ENCODE data around the gene MAP3K20. TPM values are rescaled to one million over a fixed set of nuclear protein-coding genes. Genes with fewer than 3 reads are reported as not detected.
"Not testable (repeated sequence)": the region's sequence is repeated elsewhere in the genome, so short reads cannot be mapped to it uniquely, and the experiment has no call there.

Gene MAP3K20
- polyA plus RNA-seq, 1 donor from 2014 or later: 7.9 TPM

DNA sequence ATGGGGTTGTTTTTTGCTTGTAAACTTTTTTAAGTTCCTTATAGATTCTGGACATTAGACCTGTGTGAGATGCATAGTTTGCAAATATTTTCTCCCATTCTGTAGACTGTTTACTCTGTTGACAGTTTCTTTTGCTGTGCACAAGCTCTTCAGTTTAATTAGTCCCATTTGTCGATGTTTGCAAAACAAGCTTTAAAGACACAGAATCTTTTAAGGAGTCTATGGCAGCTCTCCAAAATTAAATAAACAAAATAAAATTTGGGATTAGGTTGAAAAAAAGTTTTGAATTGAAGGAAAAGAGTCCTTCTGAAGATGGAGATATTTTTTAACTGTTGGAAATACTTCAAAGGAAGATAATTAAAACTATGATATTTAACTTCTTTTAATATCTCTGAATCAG lies 88.8 kb downstream of the MAP3K20 start:
- Mint-ChIP-seq H3K27me3 (no peaks in the 10 kb centered on the region), H3K9me3 (peaks cover 0 to 4% (median 0%) of the 10 kb centered on the region in 3 donors), H3K36me3 (peaks cover 8% of the 10 kb centered on the region)

DNA sequence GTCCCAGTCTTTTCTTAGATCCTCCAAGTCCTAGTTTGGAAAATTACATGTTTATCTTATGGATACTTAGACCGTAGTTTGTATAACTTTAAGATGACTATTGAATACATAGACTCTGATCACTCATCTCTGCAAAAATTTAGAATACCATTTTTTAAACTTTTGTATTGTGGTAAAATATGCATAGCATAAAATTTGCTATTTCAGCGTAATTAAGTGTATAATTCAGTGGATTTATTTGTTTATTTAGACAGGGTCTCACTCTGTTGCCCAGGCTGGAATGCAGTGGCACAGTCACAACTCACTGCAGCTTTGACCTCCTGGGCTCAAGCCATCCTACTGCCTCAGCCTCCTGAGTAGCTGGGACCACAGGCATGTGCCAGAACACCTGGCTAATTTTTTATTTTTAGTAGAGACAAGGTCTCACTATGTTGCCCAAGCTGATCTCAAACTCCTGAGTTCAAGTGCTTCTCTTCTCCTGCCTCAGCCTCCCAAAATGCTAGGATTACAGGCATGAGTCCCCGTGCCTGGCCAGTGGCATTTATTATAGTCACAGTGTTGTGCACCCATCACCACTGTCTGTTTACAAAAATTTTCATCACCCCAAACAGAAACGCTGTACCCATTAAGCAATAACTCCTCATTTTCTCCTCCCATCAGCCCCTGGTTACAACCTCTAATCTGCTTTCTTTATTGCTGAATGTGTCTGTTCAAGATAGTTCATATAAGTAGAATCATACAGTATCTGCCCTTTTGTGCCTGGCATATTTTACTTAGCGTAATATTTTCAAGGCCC lies 90.0 kb downstream of the MAP3K20 start:
- Mint-ChIP-seq H3K9me3 (peaks cover 0 to 4% (median 0%) of the 10 kb centered on the region in 3 donors), H3K4me3 (no peak overlapping the region), H3K36me3 (peaks cover 8% of the 10 kb centered on the region), H3K27ac (no peak overlapping the region), H3K27me3 (no peaks in the 10 kb centered on the region), H3K4me1 (no peaks in the 10 kb centered on the region)

More for the DNA sequence above, 88.8 kb downstream of the MAP3K20 start:
- Mint-ChIP-seq H3K27ac (no peak overlapping the region), H3K4me3 (no peak overlapping the region), H3K4me1 (no peaks in the 10 kb centered on the region)

DNA sequence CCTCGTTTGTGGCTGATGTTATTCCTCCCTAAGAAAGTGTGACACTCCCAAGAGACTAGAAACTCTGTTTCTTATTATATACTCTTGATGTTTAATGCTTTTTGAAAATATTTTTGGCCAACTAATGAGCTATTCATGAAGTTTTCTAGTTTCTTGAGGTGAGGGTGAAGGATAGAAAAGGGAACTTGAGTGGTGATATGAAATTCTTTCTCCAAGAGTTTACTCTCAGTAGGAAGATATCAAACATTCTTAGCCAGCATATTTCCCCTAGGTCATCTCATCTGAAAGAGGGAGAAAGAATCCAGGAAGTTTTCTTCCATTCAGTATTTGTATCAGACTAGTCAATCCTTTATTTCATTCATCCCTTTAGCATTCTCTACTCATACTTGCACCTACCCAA lies 95.7 kb downstream of the MAP3K20 start:
- Mint-ChIP-seq H3K27ac (no peak overlapping the region), H3K4me1 (no peaks in the 10 kb centered on the region), H3K4me3 (no peak overlapping the region), H3K27me3 (no peaks in the 10 kb centered on the region), H3K9me3 (no peaks in the 10 kb centered on the region), H3K36me3 (peaks cover 6% of the 10 kb centered on the region)

DNA sequence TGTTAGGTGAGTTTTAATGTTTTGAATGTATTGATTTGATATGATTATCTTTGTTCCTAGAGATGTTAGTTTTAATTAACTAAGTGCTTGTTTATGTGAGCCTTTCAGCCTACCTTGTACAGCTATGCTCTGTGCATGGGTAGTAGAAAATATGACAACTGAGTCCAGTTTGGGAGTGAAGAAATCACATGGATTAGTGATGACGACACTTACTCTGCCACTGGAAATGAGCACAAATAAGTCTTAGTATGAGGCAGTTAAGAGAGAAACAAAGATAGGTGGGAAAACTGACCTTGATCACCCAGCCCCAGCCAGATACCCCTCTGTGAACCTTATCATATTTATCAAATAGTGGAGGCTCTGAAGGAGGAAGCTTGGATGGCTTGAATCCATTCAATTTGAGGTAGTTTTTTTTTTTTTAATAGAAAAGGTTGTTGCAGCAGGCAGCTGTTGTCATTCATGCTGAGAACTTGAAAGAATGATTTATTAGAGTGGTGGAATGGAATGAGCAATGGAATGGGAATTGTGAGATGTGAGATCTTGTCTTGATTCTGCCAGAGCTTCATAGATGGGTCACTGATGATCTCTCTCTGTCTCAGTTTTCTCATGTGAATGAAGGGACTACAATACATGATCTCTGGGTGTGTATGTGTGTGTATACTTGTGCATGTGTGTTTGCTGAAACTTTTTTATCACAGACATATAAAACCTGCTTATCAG lies 96.4 kb downstream of the MAP3K20 start:
- H3K4me1 Mint-ChIP-seq: no peaks in the 10 kb centered on the region
- H3K9me3 Mint-ChIP-seq: no peaks in the 10 kb centered on the region
- peaks cover 6% of the 10 kb centered on the region for H3K36me3 Mint-ChIP-seq
- H3K27ac Mint-ChIP-seq: no peak overlapping the region
- no peaks in the 10 kb centered on the region for H3K27me3 Mint-ChIP-seq
- H3K4me3 Mint-ChIP-seq: no peak overlapping the region

DNA sequence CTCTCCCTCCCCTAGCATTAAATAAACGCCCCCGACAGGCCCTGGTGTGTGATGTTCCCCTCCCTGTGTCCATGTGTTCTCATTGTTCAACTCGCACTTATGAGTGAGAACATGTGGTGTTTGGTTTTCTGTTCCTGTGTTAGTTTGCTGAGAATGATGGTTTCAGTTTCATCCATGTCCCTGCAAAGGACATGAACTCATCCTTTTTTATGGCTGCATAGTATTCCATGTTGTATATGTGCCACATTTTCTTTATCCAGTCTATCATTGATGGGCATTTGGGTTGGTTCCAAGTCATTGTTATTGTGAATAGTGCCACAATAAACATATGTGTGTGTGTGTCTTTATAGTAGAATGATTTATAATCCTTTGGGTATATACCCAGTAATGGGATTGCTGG lies 98.7 kb downstream of the MAP3K20 start:
- not testable (repeated sequence) for H3K36me3 Mint-ChIP-seq, H3K4me3 Mint-ChIP-seq, H3K27ac Mint-ChIP-seq, H3K27me3 Mint-ChIP-seq, H3K4me1 Mint-ChIP-seq, H3K9me3 Mint-ChIP-seq

DNA sequence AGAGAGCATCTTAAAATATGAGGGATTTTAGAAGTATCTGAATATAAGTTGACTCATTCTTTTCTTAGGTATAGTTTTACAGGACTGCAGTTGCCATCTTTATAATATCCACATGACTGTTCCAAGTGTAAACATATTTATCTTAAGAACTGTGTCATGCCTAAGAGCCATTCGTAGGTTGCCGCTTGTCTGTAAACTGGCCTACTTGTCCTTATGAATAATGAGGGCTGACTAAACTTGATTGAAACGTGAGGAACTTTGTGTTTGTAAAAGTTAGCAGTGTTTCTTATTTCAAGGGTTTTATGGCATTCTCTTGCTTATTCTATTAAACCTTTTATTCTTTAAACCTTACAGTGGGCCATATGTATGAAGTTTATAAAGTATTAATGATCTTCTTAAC lies 99.6 kb downstream of the MAP3K20 start:
- Mint-ChIP-seq H3K4me1 (no peaks in the 10 kb centered on the region), H3K4me3 (no peak overlapping the region), H3K27ac (no peak overlapping the region), H3K36me3 (peaks cover 7% of the 10 kb centered on the region), H3K27me3 (no peaks in the 10 kb centered on the region), H3K9me3 (no peaks in the 10 kb centered on the region)

DNA sequence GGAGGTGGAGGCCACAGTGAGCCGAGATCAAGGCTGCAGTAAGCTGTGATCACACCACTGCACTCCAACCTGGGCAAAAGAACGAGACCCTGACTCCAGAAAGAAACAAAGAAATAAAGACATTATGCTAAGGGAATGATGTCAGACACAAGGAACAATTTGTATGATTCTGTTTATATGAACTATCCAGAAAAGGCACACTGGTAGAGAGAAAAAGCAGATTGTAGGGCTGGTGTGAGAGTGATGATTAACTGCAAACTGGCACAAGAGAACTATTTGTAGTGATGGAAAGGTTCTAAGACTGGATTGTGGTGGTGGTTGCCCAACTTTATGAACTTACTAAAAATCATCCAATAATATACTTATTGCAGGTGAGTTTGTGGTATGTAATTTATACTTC lies 106.3 kb downstream of the MAP3K20 start:
- no peak overlapping the region for H3K27ac Mint-ChIP-seq

DNA sequence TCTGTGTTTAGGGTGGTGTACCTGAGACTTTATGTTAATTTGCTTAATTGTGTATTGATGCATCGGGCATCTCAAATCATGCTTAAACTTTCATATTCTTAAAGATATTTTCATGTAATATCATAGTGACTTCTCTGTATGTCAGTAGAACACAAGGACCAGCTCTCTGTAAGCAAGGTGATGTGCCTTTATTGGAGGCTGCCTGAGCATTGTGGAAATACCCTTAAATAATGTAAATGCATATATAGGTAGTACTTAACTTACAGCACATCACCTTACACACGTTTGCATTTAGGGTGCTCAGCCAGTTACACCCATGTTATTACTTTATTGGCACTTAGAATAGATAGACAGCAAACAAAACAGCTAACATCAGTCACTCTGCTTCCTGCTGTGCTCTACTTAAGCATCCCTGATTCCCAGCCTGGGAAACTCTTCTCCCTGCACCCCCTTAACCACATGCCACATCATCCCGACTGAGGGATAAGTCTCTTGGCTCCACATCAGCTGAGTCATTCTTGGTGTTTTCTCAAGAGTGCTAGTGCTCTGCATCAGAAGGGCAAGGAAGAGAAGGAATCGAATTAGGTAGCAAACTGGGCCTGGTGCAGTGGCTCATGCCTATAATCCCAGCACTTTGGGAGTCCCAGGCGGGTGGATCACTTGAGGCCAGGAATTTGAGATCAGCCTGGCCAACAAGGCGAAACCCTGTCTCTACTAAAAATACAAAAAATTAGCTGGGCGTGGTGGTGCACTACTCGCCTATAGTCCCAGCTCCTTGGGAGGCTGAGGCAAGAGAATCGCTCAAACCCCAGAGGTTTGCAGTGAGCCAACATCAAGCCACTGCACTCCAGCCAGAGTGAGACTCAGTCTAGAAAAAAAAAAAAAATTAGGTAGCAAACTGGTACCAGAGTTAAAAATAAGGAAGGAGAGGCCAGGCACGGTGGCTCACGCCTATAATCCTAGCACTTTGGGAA lies 108.7 kb downstream of the MAP3K20 start:
- Mint-ChIP-seq H3K36me3 (peaks cover 5% of the 10 kb centered on the region), H3K27me3 (no peaks in the 10 kb centered on the region), H3K9me3 (no peaks in the 10 kb centered on the region), H3K27ac (no peak overlapping the region), H3K4me3 (no peak overlapping the region), H3K4me1 (no peaks in the 10 kb centered on the region)

More for the DNA sequence above, 106.3 kb downstream of the MAP3K20 start:
- Mint-ChIP-seq H3K36me3 (peaks cover 6% of the 10 kb centered on the region), H3K4me1 (no peaks in the 10 kb centered on the region), H3K27me3 (no peaks in the 10 kb centered on the region), H3K4me3 (no peak overlapping the region), H3K9me3 (no peaks in the 10 kb centered on the region)

DNA sequence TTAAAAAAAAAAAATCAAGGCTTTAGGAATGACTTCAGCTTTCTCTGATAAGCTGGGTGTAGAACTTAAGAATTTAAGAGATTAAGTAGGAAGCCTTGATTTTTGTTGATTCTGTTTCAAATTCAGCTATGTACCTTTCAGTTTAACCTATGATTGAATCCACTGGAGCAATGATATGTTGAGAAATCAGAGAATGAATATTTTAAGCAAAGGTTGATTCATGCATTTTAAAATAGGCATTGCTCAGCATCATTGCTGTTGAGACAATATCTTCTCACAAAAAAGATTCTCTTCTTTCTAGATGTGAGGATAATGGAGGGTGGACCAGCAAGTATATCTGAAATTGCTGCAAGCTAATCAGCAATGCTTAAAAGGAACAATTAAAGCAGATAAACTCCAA lies 109.8 kb downstream of the MAP3K20 start:
- Mint-ChIP-seq H3K4me1 (no peaks in the 10 kb centered on the region), H3K9me3 (no peaks in the 10 kb centered on the region), H3K27ac (no peak overlapping the region), H3K4me3 (no peak overlapping the region), H3K27me3 (no peaks in the 10 kb centered on the region), H3K36me3 (peaks cover 5% of the 10 kb centered on the region)

DNA sequence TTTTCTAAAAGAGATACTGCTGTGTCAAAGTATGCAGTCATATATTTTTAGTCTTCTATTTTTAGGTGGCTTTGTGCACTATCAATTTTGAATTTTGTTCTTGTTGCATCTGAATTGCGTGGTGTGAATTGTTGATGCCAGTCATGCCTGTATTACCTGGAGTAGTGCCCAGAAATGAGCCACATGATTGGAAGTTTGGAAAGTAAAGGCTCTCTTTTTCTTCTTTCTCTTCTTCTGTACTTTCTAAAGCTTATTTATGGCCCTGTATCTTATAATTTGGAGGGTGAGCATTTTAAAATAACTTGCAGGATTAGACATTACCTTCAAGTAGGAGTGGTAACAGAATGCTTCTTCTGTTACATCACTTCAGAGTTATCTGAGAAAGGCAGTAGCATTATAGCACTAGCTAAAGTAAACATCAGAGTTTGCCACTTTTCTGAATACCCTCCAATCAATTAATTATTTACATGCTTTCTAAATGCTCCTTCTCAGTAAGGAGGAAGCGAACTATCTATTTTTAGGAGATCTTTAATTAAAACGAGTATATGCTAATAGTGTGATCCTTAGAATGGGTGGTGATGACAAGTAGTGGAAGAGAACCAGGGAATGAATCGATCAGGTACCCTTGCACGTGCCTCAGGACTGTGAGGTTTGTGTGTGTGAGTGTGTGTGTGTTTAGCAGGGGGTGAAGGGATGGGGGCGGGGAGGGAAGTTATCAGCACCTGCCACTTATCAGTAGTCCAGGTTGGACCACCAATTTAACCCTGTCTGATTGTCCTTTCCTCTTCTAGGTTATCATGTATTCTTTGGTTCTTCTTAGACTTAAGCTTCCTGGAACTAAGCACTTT lies 112.5 kb downstream of the MAP3K20 start:
- no peak overlapping the region for H3K27ac Mint-ChIP-seq

DNA sequence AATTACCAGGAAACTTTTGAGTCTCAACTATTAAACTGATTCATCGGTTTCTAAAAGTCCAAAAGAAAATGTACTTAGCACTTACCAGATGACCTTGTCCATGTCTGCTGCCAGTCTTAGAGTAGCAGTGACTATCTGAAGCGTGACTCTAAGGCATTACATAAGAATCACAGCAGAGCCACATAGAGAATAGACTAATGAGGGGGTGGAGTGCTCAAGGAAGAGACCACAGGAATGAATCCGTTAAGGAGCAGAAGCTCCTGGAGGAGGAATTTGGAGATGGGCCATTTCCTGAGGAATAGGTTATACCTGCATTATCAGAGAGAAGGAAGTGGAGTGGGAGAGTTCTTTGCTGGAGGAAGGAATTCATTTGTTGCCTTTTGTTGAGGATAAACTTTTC lies 116.0 kb downstream of the MAP3K20 start:
- H3K36me3 Mint-ChIP-seq: peaks cover 2% of the 10 kb centered on the region
- H3K27me3 Mint-ChIP-seq: no peaks in the 10 kb centered on the region
- no peak overlapping the region for H3K4me3 Mint-ChIP-seq
- H3K9me3 Mint-ChIP-seq: no peaks in the 10 kb centered on the region
- no peaks in the 10 kb centered on the region for H3K4me1 Mint-ChIP-seq
- H3K27ac Mint-ChIP-seq: no peak overlapping the region

More for the DNA sequence above, 112.5 kb downstream of the MAP3K20 start:
- Mint-ChIP-seq H3K36me3 (peaks cover 5% of the 10 kb centered on the region), H3K4me1 (no peaks in the 10 kb centered on the region), H3K4me3 (no peak overlapping the region), H3K9me3 (no peaks in the 10 kb centered on the region), H3K27me3 (no peaks in the 10 kb centered on the region)

DNA sequence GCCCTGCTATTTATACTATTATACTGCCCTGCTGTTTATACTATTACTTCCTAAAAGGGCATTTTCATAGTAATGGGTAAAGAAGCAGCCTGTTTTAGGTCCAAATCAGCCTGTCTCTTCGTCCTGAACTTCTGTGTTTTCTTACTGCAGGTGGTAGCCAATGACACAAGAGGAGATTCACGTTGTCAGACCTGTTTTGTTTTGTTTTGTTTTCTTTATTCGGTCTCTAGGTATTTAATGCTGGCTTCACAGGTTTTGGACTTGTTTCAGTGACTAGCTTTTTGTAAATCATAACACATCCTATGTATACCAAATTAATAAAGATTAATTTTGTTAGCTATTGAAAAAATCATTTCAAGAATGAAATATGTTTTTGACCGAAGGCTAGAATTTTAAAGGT lies 116.4 kb downstream of the MAP3K20 start:
- H3K36me3 Mint-ChIP-seq: peaks cover under 1% of the 10 kb centered on the region
- no peak overlapping the region for H3K27ac Mint-ChIP-seq
- no peaks in the 10 kb centered on the region for H3K27me3 Mint-ChIP-seq
- H3K4me3 Mint-ChIP-seq: no peak overlapping the region
- no peaks in the 10 kb centered on the region for H3K4me1 Mint-ChIP-seq
- no peaks in the 10 kb centered on the region for H3K9me3 Mint-ChIP-seq

DNA sequence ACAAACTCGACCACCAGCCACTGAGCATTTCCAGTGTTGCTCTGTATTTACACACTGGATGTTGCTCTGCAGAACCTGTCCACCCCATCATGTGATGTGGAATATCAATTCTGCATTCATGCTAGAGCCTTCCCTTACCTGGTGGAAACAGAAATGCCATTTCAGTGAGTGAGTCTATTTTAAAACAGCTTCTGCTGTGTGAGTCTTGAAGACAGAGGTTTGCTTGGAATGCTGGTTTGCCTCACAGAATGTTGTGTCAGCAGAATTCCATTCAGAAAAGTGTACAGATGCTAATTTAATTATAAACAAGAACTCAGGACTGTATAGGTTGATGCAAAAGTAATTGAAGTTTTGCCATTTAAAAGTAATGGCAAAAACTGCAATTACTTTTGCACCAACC lies 118.3 kb downstream of the MAP3K20 start:
- H3K9me3 Mint-ChIP-seq: no peaks in the 10 kb centered on the region
- H3K4me3 Mint-ChIP-seq: no peak overlapping the region
- H3K36me3 Mint-ChIP-seq: peaks cover 3% of the 10 kb centered on the region
- H3K27me3 Mint-ChIP-seq: no peaks in the 10 kb centered on the region
- H3K27ac Mint-ChIP-seq: no peak overlapping the region
- no peaks in the 10 kb centered on the region for H3K4me1 Mint-ChIP-seq

DNA sequence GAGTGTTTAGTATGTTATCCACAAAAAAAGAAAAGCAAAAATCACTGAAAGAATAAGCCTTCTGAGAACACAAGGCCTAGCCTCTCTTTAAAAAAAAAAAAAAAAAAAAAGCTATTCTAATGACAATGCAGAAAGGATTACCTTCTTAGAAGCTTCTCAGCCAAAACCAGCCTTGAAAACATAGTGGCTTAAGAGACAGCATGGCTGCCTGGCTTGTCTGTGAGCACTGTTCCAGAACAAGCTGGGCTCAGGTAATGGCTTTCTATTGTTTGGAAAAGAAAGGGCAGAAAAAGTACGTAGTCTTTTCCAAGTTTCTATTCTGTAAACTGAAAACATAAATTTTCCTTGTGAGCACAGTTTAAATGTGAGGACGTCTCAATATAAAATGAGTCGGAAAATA lies 119.5 kb downstream of the MAP3K20 start:
- no peaks in the 10 kb centered on the region for H3K27me3 Mint-ChIP-seq

More for the DNA sequence above, 119.5 kb downstream of the MAP3K20 start:
- H3K4me1 Mint-ChIP-seq: no peaks in the 10 kb centered on the region
- peaks cover 3% of the 10 kb centered on the region for H3K36me3 Mint-ChIP-seq
- H3K9me3 Mint-ChIP-seq: no peaks in the 10 kb centered on the region
- no peak overlapping the region for H3K27ac Mint-ChIP-seq
- H3K4me3 Mint-ChIP-seq: no peak overlapping the region
